ENCODE results near the gene ODC1.

DNA sequence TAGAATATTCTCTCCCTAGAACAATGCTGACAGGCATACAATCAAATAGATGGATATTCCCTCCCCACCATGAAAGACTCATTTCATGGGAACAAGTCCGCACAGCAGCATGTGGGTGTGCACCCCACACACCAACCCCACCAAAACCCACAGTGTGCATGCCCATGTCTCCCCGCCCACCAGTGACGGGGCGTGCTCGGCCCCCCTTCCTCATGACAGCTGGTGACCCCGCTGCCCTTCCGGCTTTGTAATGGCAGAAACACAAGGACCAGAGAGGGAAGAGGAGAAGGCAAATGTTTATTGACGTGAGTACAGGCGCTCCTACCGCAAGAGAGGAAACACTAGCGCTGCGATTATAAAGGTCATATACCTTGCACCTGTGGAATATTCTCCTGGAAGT is 30.8 kb upstream of the ODC1 start:
- TF ChIP-seq, protein P1, sequence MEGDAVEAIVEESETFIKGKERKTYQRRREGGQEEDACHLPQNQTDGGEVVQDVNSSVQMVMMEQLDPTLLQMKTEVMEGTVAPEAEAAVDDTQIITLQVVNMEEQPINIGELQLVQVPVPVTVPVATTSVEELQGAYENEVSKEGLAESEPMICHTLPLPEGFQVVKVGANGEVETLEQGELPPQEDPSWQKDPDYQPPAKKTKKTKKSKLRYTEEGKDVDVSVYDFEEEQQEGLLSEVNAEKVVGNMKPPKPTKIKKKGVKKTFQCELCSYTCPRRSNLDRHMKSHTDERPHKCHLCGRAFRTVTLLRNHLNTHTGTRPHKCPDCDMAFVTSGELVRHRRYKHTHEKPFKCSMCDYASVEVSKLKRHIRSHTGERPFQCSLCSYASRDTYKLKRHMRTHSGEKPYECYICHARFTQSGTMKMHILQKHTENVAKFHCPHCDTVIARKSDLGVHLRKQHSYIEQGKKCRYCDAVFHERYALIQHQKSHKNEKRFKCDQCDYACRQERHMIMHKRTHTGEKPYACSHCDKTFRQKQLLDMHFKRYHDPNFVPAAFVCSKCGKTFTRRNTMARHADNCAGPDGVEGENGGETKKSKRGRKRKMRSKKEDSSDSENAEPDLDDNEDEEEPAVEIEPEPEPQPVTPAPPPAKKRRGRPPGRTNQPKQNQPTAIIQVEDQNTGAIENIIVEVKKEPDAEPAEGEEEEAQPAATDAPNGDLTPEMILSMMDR (IDR thresholded peaks at IDR 0.05), result no peak
- TF ChIP-seq POLR2A (IDR thresholded peaks at IDR 0.05), result no peak
